NCI-H146 treated with DMSO at 0.1 percent for 48 hours (cell line): ENCODE results near the gene TBC1D17.
"Not testable (repeated sequence)": the region's sequence is repeated elsewhere in the genome, so short reads cannot be mapped to it uniquely, and the experiment has no call there.

Source experiments
- DNase-seq: peaks from one replicate; lab custom pipeline; 2025; ENCODE audit not compliant: unreplicated experiment; lab: John Stamatoyannopoulos, UW

The TBC1D17 gene

GRCh38 chr19:49916839-49917733 lies 39.6 kb downstream of the TBC1D17 start:
- DNase-seq = no peak

DNA sequence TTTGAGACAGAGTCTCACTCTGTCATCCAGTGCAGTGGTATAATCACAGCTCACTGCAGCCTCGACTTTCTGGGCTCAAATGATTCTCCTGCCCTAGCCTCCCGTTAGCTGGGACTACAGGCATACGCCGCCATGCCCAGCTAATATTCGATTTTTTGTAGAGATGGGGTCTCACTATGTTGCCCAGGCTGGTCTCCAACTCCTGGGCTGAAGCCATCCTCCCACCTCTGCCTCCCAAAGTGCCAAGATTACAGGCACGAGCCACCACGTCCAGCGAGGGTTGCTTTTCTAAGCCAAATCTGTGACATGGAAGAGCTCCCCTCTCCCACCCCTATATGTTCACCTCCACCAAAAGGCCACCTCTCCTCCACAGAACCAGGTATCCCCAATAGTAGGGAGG lies 40.6 kb downstream of the TBC1D17 start:
- no peak for DNase-seq

DNA sequence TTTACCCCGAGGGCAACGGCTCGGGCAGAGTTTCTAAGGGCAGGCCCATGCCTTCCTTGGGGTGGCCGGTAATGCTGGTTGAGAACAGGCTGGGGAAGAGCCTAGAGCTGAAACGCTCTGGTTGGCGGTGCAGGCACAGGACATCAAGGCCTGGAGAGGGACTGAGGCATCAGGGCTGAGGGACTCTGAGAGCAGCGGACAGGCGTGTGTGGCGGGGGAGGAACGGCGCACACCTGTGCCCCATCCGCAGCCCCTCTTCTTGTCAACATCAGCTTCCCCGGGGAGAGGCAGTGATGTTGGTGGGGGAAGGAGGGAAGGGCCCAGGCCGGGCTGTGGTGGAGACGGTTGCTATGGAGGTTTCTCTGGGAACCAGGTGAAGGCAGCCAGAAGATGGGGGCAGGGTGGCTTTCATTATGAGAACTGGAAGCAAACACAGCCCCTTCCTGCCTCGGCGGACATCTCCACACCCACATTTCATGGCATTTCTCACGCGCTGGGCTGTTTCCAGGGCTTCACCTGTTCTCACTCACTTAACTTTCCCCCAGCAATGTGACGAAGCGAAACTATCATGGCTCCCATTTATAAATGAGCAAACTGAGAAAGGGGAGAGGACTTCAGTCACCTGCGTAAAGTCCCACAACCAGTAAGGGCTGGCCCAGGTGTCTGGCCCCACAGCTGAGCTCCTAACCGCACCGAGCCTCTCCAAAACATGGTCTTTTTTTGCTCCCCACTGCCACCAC lies 43.3 kb downstream of the TBC1D17 start:
- no peak for DNase-seq

GRCh38 chr19:49921871-49922795 lies 44.6 kb downstream of the TBC1D17 start:
- no peak for DNase-seq

- DNase-seq = no peak
Measured at GRCh38 chr19:49923055-49924003, 45.8 kb downstream of the TBC1D17 start.

DNA sequence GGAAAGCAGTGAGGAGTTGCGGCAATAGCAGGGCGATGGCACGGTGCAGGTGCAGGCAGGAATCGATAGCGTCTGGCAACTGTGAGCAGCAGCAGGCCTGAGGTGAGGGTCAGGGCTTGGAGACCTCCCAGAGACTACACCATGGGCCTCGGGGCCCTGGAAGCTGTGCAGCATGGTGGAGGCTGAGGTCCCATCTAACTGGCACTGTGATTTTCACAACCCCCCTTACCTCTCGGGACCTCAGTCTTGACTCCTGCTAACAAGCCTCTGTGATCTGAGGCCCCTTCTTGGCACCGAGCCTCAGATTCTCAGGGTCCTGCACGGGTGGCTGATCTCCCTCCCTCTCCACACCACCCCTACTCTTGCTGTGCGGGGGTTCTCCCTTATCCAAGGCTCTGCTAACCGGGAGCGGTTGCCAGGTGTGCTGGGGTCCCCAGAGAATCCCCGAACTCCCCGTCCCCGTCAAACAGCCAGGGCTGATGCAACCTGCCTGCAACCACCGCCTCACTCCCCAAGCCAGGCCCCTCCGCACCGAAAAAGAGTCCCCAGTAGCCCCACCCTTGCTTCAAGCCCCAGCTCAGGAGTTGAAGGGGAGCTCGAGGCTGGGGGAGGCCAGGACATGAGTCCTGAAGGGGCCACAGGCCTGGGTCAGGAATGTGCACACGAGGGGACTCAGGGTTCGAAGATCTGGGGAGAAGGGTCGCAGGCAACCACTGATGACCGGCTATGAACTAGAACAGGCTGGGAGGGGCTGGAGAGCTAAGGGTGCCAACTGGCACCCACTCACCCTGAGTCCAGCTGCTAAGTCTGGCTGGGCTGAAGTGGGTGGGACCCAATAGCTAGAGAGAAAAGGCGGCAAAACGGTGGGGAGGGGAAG lies 46.7 kb downstream of the TBC1D17 start:
- no peak for DNase-seq

DNA sequence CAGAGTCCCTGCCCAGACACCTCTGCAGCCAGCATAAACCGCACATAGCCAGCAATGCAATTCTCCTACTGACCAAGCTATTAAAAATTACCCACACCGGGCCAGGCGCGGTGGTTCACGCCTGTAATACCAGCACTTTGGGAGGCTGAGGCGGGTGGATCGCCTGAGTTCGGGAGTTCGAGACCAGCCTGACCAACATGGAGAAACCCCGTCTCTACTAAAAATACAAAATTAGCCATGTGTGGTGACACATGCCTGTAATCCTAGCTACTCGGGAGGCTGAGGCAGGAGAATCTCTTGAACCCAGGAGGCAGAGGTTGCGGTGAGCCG lies 47.3 kb downstream of the TBC1D17 start:
- DNase-seq = not testable (repeated sequence)

GRCh38 chr19:49925486-49925885 lies 48.0 kb downstream of the TBC1D17 start:
- no peak for DNase-seq

DNA sequence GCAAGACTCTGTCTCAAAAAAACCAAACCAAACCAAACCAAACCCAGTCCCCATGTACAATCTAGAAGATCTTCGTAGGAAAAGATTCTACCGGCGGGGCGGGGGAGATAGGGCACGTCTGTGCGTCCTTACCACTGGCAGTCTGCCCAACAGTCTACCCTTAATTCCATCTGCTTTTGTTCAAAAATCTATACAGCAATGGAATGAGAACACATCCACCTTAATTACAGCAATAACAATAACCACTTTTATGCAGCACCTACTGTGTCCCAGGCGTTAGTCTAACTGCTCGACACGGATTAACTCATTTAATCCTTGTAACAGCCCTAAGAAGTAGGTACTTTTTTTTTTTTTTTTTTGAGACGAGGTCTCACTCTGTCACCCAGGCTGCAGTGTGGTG lies 49.0 kb downstream of the TBC1D17 start:
- DNase-seq = no peak

- DNase-seq = no peak
Measured at GRCh38 chr19:49927526-49928264, 50.2 kb downstream of the TBC1D17 start.

GRCh38 chr19:49929121-49929610 lies 51.7 kb downstream of the TBC1D17 start, which contains the start of the genes ATF5 and NUP62:
Gene ATF5 (plus strand): TSS chr19:49929205. CDS start chr19:49930851, 1,646 bp downstream.
Gene NUP62 (minus strand): TSS chr19:49929504. CDS start chr19:49909807, 19,697 bp downstream.
- DNase-seq = peak; percentile 95

GRCh38 chr19:49929611-49930482 lies 52.3 kb downstream of the TBC1D17 start:
- peak; percentile 96 for DNase-seq

DNA sequence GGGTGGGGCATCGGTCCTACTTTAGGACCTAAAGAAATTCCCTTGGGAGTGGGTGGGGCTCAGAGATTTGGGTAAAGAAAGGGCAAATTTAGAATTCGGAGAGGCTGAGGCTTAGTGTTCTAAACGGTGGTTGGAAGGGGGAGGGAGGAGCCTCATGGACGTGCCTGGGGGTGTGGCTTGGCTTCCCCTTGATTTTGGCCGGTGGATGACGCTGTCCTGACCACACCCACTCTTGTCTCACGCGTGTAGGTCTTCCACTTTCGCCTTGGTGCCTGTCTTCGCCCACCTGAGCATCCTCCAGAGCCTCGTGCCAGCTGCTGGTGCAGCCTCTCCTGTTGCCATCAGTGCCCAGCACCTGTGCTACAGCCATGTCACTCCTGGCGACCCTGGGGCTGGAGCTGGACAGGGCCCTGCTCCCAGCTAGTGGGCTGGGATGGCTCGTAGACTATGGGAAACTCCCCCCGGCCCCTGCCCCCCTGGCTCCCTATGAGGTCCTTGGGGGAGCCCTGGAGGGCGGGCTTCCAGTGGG lies 53.0 kb downstream of the TBC1D17 start:
- DNase-seq = no peak

GRCh38 chr19:49931293-49932040 lies 54.0 kb downstream of the TBC1D17 start:
- DNase-seq = no peak

GRCh38 chr19:49932041-49932451 lies 54.5 kb downstream of the TBC1D17 start:
- DNase-seq = no peak

DNA sequence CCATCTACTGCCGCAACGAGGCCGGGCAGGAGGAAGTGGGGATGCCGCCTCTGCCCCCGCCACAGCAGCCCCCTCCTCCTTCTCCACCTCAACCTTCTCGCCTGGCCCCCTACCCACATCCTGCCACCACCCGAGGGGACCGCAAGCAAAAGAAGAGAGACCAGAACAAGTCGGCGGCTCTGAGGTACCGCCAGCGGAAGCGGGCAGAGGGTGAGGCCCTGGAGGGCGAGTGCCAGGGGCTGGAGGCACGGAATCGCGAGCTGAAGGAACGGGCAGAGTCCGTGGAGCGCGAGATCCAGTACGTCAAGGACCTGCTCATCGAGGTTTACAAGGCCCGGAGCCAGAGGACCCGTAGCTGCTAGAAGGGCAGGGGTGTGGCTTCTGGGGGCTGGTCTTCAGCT lies 55.2 kb downstream of the TBC1D17 start:
- no peak for DNase-seq
